Pancreas (tissue), 10 donors: ENCODE data around the gene ASTN2. TPM values are rescaled to one million over a fixed set of nuclear protein-coding genes. Genes with fewer than 3 reads are reported as not detected.
A peak's percentile ranks its signal among the peaks of the same experiment; 100 is the strongest.

Experiments used
- ATAC-seq, 4 donors: fragments of 200-7000 bp; cut with Tn5 transposase; one replicate each; pipeline versions ENCODE4 v1.8.0 to v1.9.1; 2020; ENCODE audit warnings: mild to moderate bottlenecking in 4 of 4, moderate library complexity in 4 of 4
- DNase-seq, 6 donors: peaks; one replicate each; pipeline ENCODE4 v3.0.0-alpha.2; 2020
- FAIRE-seq: peaks from 2 replicates; lab custom pipeline; 2012; peaks lifted over from hg19 to GRCh38; lab: Jason Lieb, UNC
- H3K27ac ChIP-seq, 4 donors: fragments of 200-600 bp; sonication (generic); 1 replicate in 3 of 4; 2 replicates in 1 of 4; pipeline versions ENCODE4 v1.5.0 to v1.8.0; 2020
- H3K27me3 ChIP-seq, 4 donors: fragments of 200-600 bp; one replicate each; pipeline ENCODE4 v1.8.0; 2021
- H3K36me3 ChIP-seq, 3 donors: fragments of 200-600 bp; sonication (generic) in 1 of 3; one replicate each; pipeline versions ENCODE4 v1.5.0 to v1.8.0; 2020 to 2021
- H3K4me1 ChIP-seq, 3 donors: fragments of 200-600 bp; one replicate each; pipeline ENCODE4 v1.8.0; 2021
- H3K4me3 ChIP-seq, 4 donors: fragments of 200-600 bp; sonication (generic) in 2 of 4; one replicate each; pipeline versions ENCODE4 v1.5.0 to v1.8.0; 2020 to 2021
- H3K9me3 ChIP-seq, 4 donors: fragments of 200-600 bp; one replicate each; pipeline ENCODE4 v1.8.0; 2021
- CTCF ChIP-seq, 4 donors: fragments of 200-600 bp; sonication (generic) in 3 of 4; IDR thresholded peaks; one replicate each; pipeline versions ENCODE4 v1.5.0 to v1.8.0; 2021; ENCODE audit warnings: antibody characterized with exemption in 4 of 4
- WGBS, 2 donors: extraction: QIAGEN DNeasy Blood & Tissue Kit; methylation state at CpG; one replicate each; pipeline ENCODE4 v1.1.7; 2013; 5-methylcytosine and 5-hydroxymethylcytosine counted together
- intact Hi-C, 3 donors: fragments of 100-400 bp; cut with DNase I; formaldehyde crosslinking; loops; one replicate each; pipeline versions ENCODE4 v1.11.1 to v1.14.2; 2022
- polyA plus RNA-seq, 2 donors: library from polyadenylated mRNA; stranded (reverse); fragments of 200-250 nt; gene quantifications; one replicate each; pipeline ENCODE4 v1.2.3, GENCODE V29; 2013
- total RNA-seq, 6 donors: library from RNA; stranded (reverse); fragmentation: NEBNext Ultra II Directional in 4 of 6; extraction: Animal tissue kit (Norgen Biotek cat#: 25700) in 4 of 6; gene quantifications; one replicate each; pipeline versions ENCODE4 v1.2.1 to v1.2.4, GENCODE V29; 2021 to 2023
- donor health status: healthy with polysubstance abuse.
- donor health status: DM: no; HTN: no; CAD: no; lungs with moderate emphysema.
- donor health status: DM: no; HTN: no; CAD: no.
- donor health status: control.
- donor health status: control.
- donor health status: Bipolar disorder and iron deficiency.
- donor health status: DM: yes; HTN: yes; CAD: no.
- donor health status: DM: no; HTN: no; CAD: no.
- donor health status: DM: no; HTN: no; CAD: no.
- donor health status: DM: yes; HTN: yes; CAD: no.

The ASTN2 gene
- total and polyA plus RNA-seq, 8 donors: 1.3 to 11.9 (median 6.7) TPM

- Histone ChIP-seq H3K36me3 (no peaks in the 10 kb centered on the region), H3K9me3 (no peaks in the 10 kb centered on the region), H3K27me3 (no peaks in the 10 kb centered on the region), H3K4me1 (no peaks in the 10 kb centered on the region), H3K27ac (no peak overlapping the region), H3K4me3 (no peak overlapping the region)
- no peak for DNase-seq
- 89 to 92% methylated on average over 10 of the region's 10 CpGs for WGBS, 2 donors
- no peak for TF ChIP-seq CTCF (IDR thresholded peaks at IDR 0.05)
- intact Hi-C loops: no loop called here
- peak in 1 of 4 donors; percentile 26 for ATAC-seq
- FAIRE-seq: no peak
Observed at GRCh38 chr9:116605904-116606341, 808.9 kb downstream of the ASTN2 start.

- H3K27ac ChIP-seq: no peak overlapping the region
- H3K4me1 ChIP-seq: no peaks in the 10 kb centered on the region
- TF ChIP-seq CTCF (IDR thresholded peaks at IDR 0.05): no peak
- DNase-seq (no peak), ATAC-seq (no peak), FAIRE-seq (no peak)
- H3K27me3 ChIP-seq: no peaks in the 10 kb centered on the region
- no peak overlapping the region for H3K4me3 ChIP-seq
- intact Hi-C loops: no loop called here
- WGBS, 2 donors: 94 to 100% methylated on average over 3 of the region's 3 CpGs
- H3K9me3 ChIP-seq: no peaks in the 10 kb centered on the region
- H3K36me3 ChIP-seq: no peaks in the 10 kb centered on the region
Observed at GRCh38 chr9:116605060-116605459, 809.8 kb downstream of the ASTN2 start.

GRCh38 chr9:116604251-116604650 is 810.6 kb downstream of the ASTN2 start:
- Histone ChIP-seq H3K36me3 (no peaks in the 10 kb centered on the region), H3K27ac (no peak overlapping the region), H3K4me3 (no peak overlapping the region), H3K9me3 (no peaks in the 10 kb centered on the region), H3K27me3 (no peaks in the 10 kb centered on the region), H3K4me1 (no peaks in the 10 kb centered on the region)
- WGBS, 2 donors: 95 to 100% methylated on average over 2 of the region's 2 CpGs
- no peak for DNase-seq
- intact Hi-C loops: no loop called here
- no peak for FAIRE-seq
- no peak for ATAC-seq
- TF ChIP-seq CTCF (IDR thresholded peaks at IDR 0.05): no peak

- Histone ChIP-seq H3K36me3 (no peaks in the 10 kb centered on the region), H3K9me3 (no peaks in the 10 kb centered on the region), H3K4me3 (no peak overlapping the region), H3K27me3 (no peaks in the 10 kb centered on the region), H3K4me1 (no peaks in the 10 kb centered on the region), H3K27ac (no peak overlapping the region)
- DNase-seq: no peak
- intact Hi-C loops: no loop called here
- TF ChIP-seq CTCF (IDR thresholded peaks at IDR 0.05): no peak
- no peak for ATAC-seq
- no peak for FAIRE-seq
- 65 to 75% methylated on average over 2 of the region's 2 CpGs for WGBS, 2 donors
Observed at GRCh38 chr9:116599342-116599884, 815.4 kb downstream of the ASTN2 start.

- DNase-seq (no peak), ATAC-seq (no peak), FAIRE-seq (no peak)
- H3K4me1 ChIP-seq: no peaks in the 10 kb centered on the region
- H3K9me3 ChIP-seq: no peaks in the 10 kb centered on the region
- H3K27ac ChIP-seq: no peak overlapping the region
- TF ChIP-seq CTCF (IDR thresholded peaks at IDR 0.05): no peak
- 87 to 92% methylated on average over 2 of the region's 2 CpGs for WGBS, 2 donors
- no peak overlapping the region for H3K4me3 ChIP-seq
- H3K27me3 ChIP-seq: no peaks in the 10 kb centered on the region
- no peaks in the 10 kb centered on the region for H3K36me3 ChIP-seq
- intact Hi-C loops: no loop called here
Observed at GRCh38 chr9:116596646-116597045, 818.2 kb downstream of the ASTN2 start.
